ENCODE results near the gene TRMT11. TPM values are rescaled to one million over a fixed set of nuclear protein-coding genes. Genes with fewer than 3 reads are reported as not detected.

Gene TRMT11
- total and polyA plus RNA-seq, 9 of the 15 experiments (the other 6 are each of a cell fraction or from before 2014, with no cell fraction given) = 38.8 to 88.0 (median 59.8) TPM

GRCh38 chr6:125939791-125940190 lies 46.5 kb upstream of the TRMT11 start:
- no peak overlapping the region for H3K9ac ChIP-seq (ENCODE audit: insufficient read depth in 1 of 2, low read depth in 2 of 2, low read length in 2 of 2)
- H3K9me3 ChIP-seq (replicated peaks; ENCODE audit: control insufficient read depth, insufficient read depth, low read depth, low read length) = no peaks in the 10 kb centered on the region
- no peaks in the 10 kb centered on the region for H3K27me3 ChIP-seq (ENCODE audit: control insufficient read depth in 2 of 2, insufficient read depth in 2 of 2, low read length in 2 of 2)
- DNase-seq (ENCODE audit: extremely low read depth in 1 of 4, low spot score in 3 of 4) = no peak
- ChIA-PET POLR2A (interaction anchor here (0.8 to 4.0 kb wide), 2 partner anchors 16 to 33 kb away, joined by 3 to 18 read pairs; partner anchors contain the start of gene HINT3), CTCF (ENCODE audit: low intra/inter-chr PET ratio) (no interaction called here)
- ATAC-seq = no peak
- in situ Hi-C loops (cut with MboI) (no loop called here), intact Hi-C loops (cut with micrococcal nuclease) (no loop called here)
- H4K20me1 ChIP-seq (replicated peaks; ENCODE audit: control insufficient read depth, insufficient read depth, low read length) = no peaks in the 10 kb centered on the region
- peaks cover 10 to 39% of the 10 kb centered on the region in 2 experiments for H3K4me1 ChIP-seq (replicated peaks in 1 of 2; ENCODE audit: control insufficient read depth in 2 of 2, insufficient read depth in 2 of 2, low read length in 2 of 2)
- WGBS (ENCODE audit: insufficient coverage, low coverage, missing lambda C conversion rate) = 21% methylated on average over 2 of the region's 2 CpGs
- H3K27ac ChIP-seq (ENCODE audit: extremely low read depth, low read depth, low read length) = no peak overlapping the region
- H3K4me2 ChIP-seq (ENCODE audit: insufficient read depth, low read length) = no peak overlapping the region
- no peaks in the 10 kb centered on the region for H3K9me1 ChIP-seq (ENCODE audit: control insufficient read depth, insufficient read depth, low read length)
- no peak overlapping the region for H2AFZ ChIP-seq (ENCODE audit: low read depth, low read length)
- no peaks in the 10 kb centered on the region for H3K79me2 ChIP-seq (ENCODE audit: control insufficient read depth, insufficient read depth, low read length)
- no peak overlapping the region for H3K4me3 ChIP-seq
- TF ChIP-seq ZNF408 (CRISPR knock-in tag; IDR thresholded peaks at IDR 0.05; ENCODE audit: low read depth) (no peak), RCOR1 (IDR thresholded peaks at IDR 0.05; ENCODE audit: borderline replicate concordance in 1 of 2, low read depth in 2 of 2, low read length in 2 of 2) (no peak), NR2C2 (CRISPR knock-in tag; IDR thresholded peaks at IDR 0.05) (no peak), NR2C2 (tag; IDR thresholded peaks at IDR 0.05) (no peak)
- no peak for FAIRE-seq
- H3K36me3 ChIP-seq (ENCODE audit: control insufficient read depth, insufficient read depth, low read length) = no peaks in the 10 kb centered on the region
- BruUV-seq (replicated peaks) = no TSS peak

- POLR2A ChIA-PET = interaction anchor here (0.8 to 4.0 kb wide), 3 partner anchors 15 to 34 kb away, joined by 3 to 18 read pairs (median 3); partner anchors contain the start of gene HINT3
- TF ChIP-seq CHD4 (IDR thresholded peaks at IDR 0.05; ENCODE audit: insufficient read depth, insufficient replicate concordance, low read depth, low read length, poor library complexity, severe bottlenecking) = no peak
- no peak for TF ChIP-seq SAFB (IDR thresholded peaks at IDR 0.05; ENCODE audit: borderline replicate concordance, low read depth, low read length)
- TF ChIP-seq ETS1 (conservative IDR thresholded peaks at IDR 0.05; ENCODE audit: control insufficient read depth, low read depth, low read length) = no peak
- TF ChIP-seq SREBF2 (CRISPR knock-in tag; IDR thresholded peaks at IDR 0.05) = no peak
- no peak for TF ChIP-seq PTTG1 (tag; IDR thresholded peaks at IDR 0.05; ENCODE audit: low read depth)
- no peak for TF ChIP-seq KDM1A (IDR thresholded peaks at IDR 0.05)
These were observed 45.9 kb upstream of the TRMT11 start for GRCh38 chr6:125940247-125941041.

More at GRCh38 chr6:125940247-125941041, 45.9 kb upstream of the TRMT11 start:
- intact Hi-C loops (cut with micrococcal nuclease) = no loop called here
- Histone ChIP-seq H3K27me3 (ENCODE audit: control insufficient read depth in 2 of 2, insufficient read depth in 2 of 2, low read length in 2 of 2) (no peaks in the 10 kb centered on the region), H3K27ac (ENCODE audit: extremely low read depth, low read depth, low read length) (no peak overlapping the region), H2AFZ (ENCODE audit: low read depth, low read length) (peak overlapping the region; percentile 22), H3K9ac (ENCODE audit: insufficient read depth in 1 of 2, low read depth in 2 of 2, low read length in 2 of 2) (no peak overlapping the region), H3K9me3 (replicated peaks; ENCODE audit: control insufficient read depth, insufficient read depth, low read depth, low read length) (no peaks in the 10 kb centered on the region), H3K9me1 (ENCODE audit: control insufficient read depth, insufficient read depth, low read length) (no peaks in the 10 kb centered on the region), H3K79me2 (ENCODE audit: control insufficient read depth, insufficient read depth, low read length) (no peaks in the 10 kb centered on the region), H3K4me3 (no peak overlapping the region), H3K4me2 (ENCODE audit: insufficient read depth, low read length) (no peak overlapping the region), H4K20me1 (replicated peaks; ENCODE audit: control insufficient read depth, insufficient read depth, low read length) (no peaks in the 10 kb centered on the region), H3K36me3 (ENCODE audit: control insufficient read depth, insufficient read depth, low read length) (no peaks in the 10 kb centered on the region), H3K4me1 (replicated peaks in 1 of 2; ENCODE audit: control insufficient read depth in 2 of 2, insufficient read depth in 2 of 2, low read length in 2 of 2) (peaks cover 12 to 46% of the 10 kb centered on the region in 2 experiments)
- CTCF ChIA-PET (ENCODE audit: low intra/inter-chr PET ratio) = no interaction called here
- in situ Hi-C loops (cut with MboI) = no loop called here
- no peak for ATAC-seq
- no peak for FAIRE-seq
- no TSS peak for BruUV-seq (replicated peaks)
- no peak for DNase-seq (ENCODE audit: extremely low read depth in 1 of 4, low spot score in 3 of 4)
- WGBS (ENCODE audit: insufficient coverage, low coverage, missing lambda C conversion rate) = 29% methylated on average over 5 of the region's 5 CpGs

Measured in K562 (cell line).